HCT116 (cell line): Measurements from ENCODE around the gene SAMD1. TPM values are rescaled to one million over a fixed set of nuclear protein-coding genes. Genes with fewer than 3 reads are reported as not detected.

ENCODE experiments used
- ATAC-seq: fragments of 200-7000 bp; cut with Tn5 transposase; 2 replicates; pipeline ENCODE4 v1.9.1; 2020; ENCODE audit warnings: mild to moderate bottlenecking, moderate library complexity
- BruUV-seq: library from RNA; stranded (reverse); fragments of 400-500 nt; replicated peaks from 2 replicates; lab custom pipeline; 2021; lab: Mats Ljungman, UMichigan
- CTCF ChIA-PET: fragments of 300-600 bp; sonication (Branson Sonifier 250); formaldehyde crosslinking; loops from one replicate; lab custom pipeline; 2021; ENCODE audit warnings: antibody characterized with exemption; lab: Charles Lee
- POLR2A ChIA-PET: fragments of 300-600, 350-600 bp; sonication (Branson Sonifier 250); formaldehyde crosslinking; loops from one replicate; lab custom pipeline; 2021; ENCODE audit warnings: antibody characterized with exemption; lab: Charles Lee
- RAD21 ChIA-PET, 2 experiments: fragments of 300-600 bp; sonication (Branson Sonifier 250); formaldehyde crosslinking; loops; one replicate each; lab custom pipeline; 2023; ENCODE audit warnings: low total read pairs in 2 of 2; ENCODE audit not compliant: uncharacterized antibody in 2 of 2, unreplicated experiment in 2 of 2, low non-redundant PET in 1 of 2; lab: Charles Lee
- DNase-seq: peaks from one replicate; pipeline ENCODE4 v3.0.0-alpha.2; 2010; ENCODE audit warnings: low read depth, low spot score
- H2AFZ ChIP-seq: fragments of 200-600 bp; shearing (Covaris generic), sonication (generic); 2 replicates; pipeline ENCODE4 v1.6.1; 2017; ENCODE audit warnings: low read depth, mixed run types, mixed read lengths, antibody characterized with exemption, low read length; ENCODE audit not compliant: poor library complexity, severe bottlenecking
- H3K27ac ChIP-seq: 2 replicates; pipeline ENCODE4 v1.5.1; 2012; ENCODE audit warnings: low read depth, low read length
- H3K27me3 ChIP-seq: fragments of 200-600 bp; sonication (generic); 2 replicates; pipeline ENCODE4 v1.6.1; 2016; ENCODE audit warnings: mixed run types, low read length, mixed read lengths; ENCODE audit not compliant: insufficient read depth
- H3K36me3 ChIP-seq, 2 experiments: fragments of 200-500 bp in 1 of 2; fragments of 200-600 bp in 1 of 2; sonication (Bioruptor generic) in 1 of 2; sonication (generic) in 1 of 2; 2 replicates each; pipeline versions ENCODE4 v1.5.1 to v1.6.1; 2014 to 2016; ENCODE audit warnings: low read length in 2 of 2, inconsistent platforms in 1 of 2, mixed read lengths in 1 of 2, mixed run types in 1 of 2; ENCODE audit not compliant: insufficient read depth in 2 of 2, control insufficient read depth in 1 of 2
- H3K4me1 ChIP-seq, 2 experiments: fragments of 200-600 bp in 1 of 2; sonication (generic) in 1 of 2; 2 replicates each; pipeline versions ENCODE4 v1.5.1 to v1.6.1; 2012 to 2017; ENCODE audit warnings: low read length in 2 of 2, inconsistent platforms in 1 of 2, mild to moderate bottlenecking in 1 of 2, mixed read lengths in 1 of 2, mixed run types in 1 of 2, moderate library complexity in 1 of 2; ENCODE audit not compliant: insufficient read depth in 2 of 2, control insufficient read depth in 1 of 2
- H3K4me2 ChIP-seq: fragments of 200-600 bp; sonication (generic); 2 replicates; pipeline ENCODE4 v1.6.1; 2017; ENCODE audit warnings: mixed run types, low read length, mixed read lengths
- H3K4me3 ChIP-seq, 2 experiments: fragments of 200-600 bp in 1 of 2; sonication (generic) in 1 of 2; replicated peaks in 1 of 2; 2 replicates each; pipeline ENCODE4 v1.5.1; 2011 to 2016; ENCODE audit warnings: low read length in 2 of 2, control low read depth in 1 of 2, low read depth in 1 of 2, mild to moderate bottlenecking in 1 of 2, mixed read lengths in 1 of 2, mixed run types in 1 of 2
- H3K79me2 ChIP-seq: fragments of 200-600 bp; sonication (generic); 2 replicates; pipeline ENCODE4 v1.6.1; 2017; ENCODE audit warnings: mild to moderate bottlenecking, mixed run types, low read length, moderate library complexity, mixed read lengths; ENCODE audit not compliant: insufficient read depth
- H3K9ac ChIP-seq: fragments of 200-600 bp; sonication (generic); 2 replicates; pipeline ENCODE4 v1.6.1; 2016; ENCODE audit warnings: low read length, mixed read lengths
- H3K9me2 ChIP-seq: fragments of 200-600 bp; sonication (generic), shearing (Covaris generic); 2 replicates; pipeline ENCODE4 v1.6.1; 2017; ENCODE audit warnings: mixed run types, mild to moderate bottlenecking, moderate library complexity; ENCODE audit not compliant: insufficient read depth
- H3K9me3 ChIP-seq, 2 experiments: fragments of 200-500 bp in 1 of 2; fragments of 200-600 bp in 1 of 2; sonication (Bioruptor generic) in 1 of 2; sonication (generic) in 1 of 2; 2 replicates each; pipeline ENCODE4 v1.6.1; 2014 to 2017; ENCODE audit warnings: low read length in 2 of 2, mixed read lengths in 2 of 2, inconsistent platforms in 1 of 2, low read depth in 1 of 2, mild to moderate bottlenecking in 1 of 2, mixed run types in 1 of 2, moderate library complexity in 1 of 2; ENCODE audit not compliant: control insufficient read depth in 1 of 2, insufficient read depth in 1 of 2
- H4K20me1 ChIP-seq: fragments of 200-600 bp; sonication (generic), shearing (Covaris generic); 2 replicates; pipeline ENCODE4 v1.6.1; 2017; ENCODE audit warnings: mixed run types, mild to moderate bottlenecking, moderate library complexity; ENCODE audit not compliant: insufficient read depth
- EGR1 ChIP-seq: IDR thresholded peaks from 2 replicates; pipeline ENCODE4 v1.6.1; 2012; ENCODE audit warnings: low read depth
- POLR2AphosphoS5 ChIP-seq: IDR thresholded peaks from 2 replicates; pipeline ENCODE4 v1.6.1; 2011; ENCODE audit warnings: mild to moderate bottlenecking, low read depth, low read length, moderate library complexity
- ZBTB33 ChIP-seq: IDR thresholded peaks from 2 replicates; pipeline ENCODE4 v1.6.1; 2011; ENCODE audit warnings: mild to moderate bottlenecking, low read length, moderate library complexity; ENCODE audit not compliant: insufficient replicate concordance; ENCODE audit errors: extremely low read depth
- intact Hi-C: fragments of 100-400 bp; cut with micrococcal nuclease; formaldehyde crosslinking; loops from 2 replicates; pipeline ENCODE4 v1.10.0; 2022
- total RNA-seq: library from RNA; stranded (reverse); gene quantifications from one replicate; pipeline ENCODE4 v1.2.1, GENCODE V29; 2021; ENCODE audit not compliant: unreplicated experiment
- TF ChIP-seq, protein P1 (sequence below): IDR thresholded peaks from 2 replicates; pipeline ENCODE4 v1.6.1; 2012; ENCODE audit warnings: low read depth

Gene SAMD1
- total RNA-seq, 1 experiment from 2014 or later = 62.9 TPM

GRCh38 chr19:14117668-14118164 is 27.2 kb upstream of the SAMD1 start, which contains the start of gene PRKACA (continued):
- peak; percentile 44 for TF ChIP-seq ZBTB33
- TF ChIP-seq, all 23 proteins: peak for 4

GRCh38 chr19:14116918-14117578 is 26.5 kb upstream of the SAMD1 start:
- no TSS peak for BruUV-seq
- no peaks in the 10 kb centered on the region for H3K9me2 ChIP-seq
- DNase-seq (no peak), ATAC-seq (peak; percentile 9)
- H2AFZ ChIP-seq = no peak overlapping the region
- peak overlapping the region; percentile 93 for H3K4me2 ChIP-seq
- peak overlapping the region; percentile 69 for H3K9ac ChIP-seq
- POLR2A ChIA-PET = interaction anchor here (0.6 kb wide), 1 partner anchor 12 kb away, joined by 3 read pairs; no protein-coding TSS in a partner anchor
- H3K4me1 ChIP-seq = peaks cover 36 to 47% of the 10 kb centered on the region in 2 experiments
- H3K27me3 ChIP-seq = no peaks in the 10 kb centered on the region
- no peaks in the 10 kb centered on the region for H3K9me3 ChIP-seq
- H3K79me2 ChIP-seq = peaks cover 27% of the 10 kb centered on the region
- H3K36me3 ChIP-seq = peaks cover 2 to 5% of the 10 kb centered on the region in 2 experiments; a peak in 1 of 4 replicates
- H4K20me1 ChIP-seq = no peaks in the 10 kb centered on the region
- H3K27ac ChIP-seq = peak overlapping the region; percentile 55; the same call in 1 of the 2 replicates
- TF ChIP-seq POLR2AphosphoS5 = no peak
- TF ChIP-seq EGR1 = no peak
- TF ChIP-seq, protein P1, sequence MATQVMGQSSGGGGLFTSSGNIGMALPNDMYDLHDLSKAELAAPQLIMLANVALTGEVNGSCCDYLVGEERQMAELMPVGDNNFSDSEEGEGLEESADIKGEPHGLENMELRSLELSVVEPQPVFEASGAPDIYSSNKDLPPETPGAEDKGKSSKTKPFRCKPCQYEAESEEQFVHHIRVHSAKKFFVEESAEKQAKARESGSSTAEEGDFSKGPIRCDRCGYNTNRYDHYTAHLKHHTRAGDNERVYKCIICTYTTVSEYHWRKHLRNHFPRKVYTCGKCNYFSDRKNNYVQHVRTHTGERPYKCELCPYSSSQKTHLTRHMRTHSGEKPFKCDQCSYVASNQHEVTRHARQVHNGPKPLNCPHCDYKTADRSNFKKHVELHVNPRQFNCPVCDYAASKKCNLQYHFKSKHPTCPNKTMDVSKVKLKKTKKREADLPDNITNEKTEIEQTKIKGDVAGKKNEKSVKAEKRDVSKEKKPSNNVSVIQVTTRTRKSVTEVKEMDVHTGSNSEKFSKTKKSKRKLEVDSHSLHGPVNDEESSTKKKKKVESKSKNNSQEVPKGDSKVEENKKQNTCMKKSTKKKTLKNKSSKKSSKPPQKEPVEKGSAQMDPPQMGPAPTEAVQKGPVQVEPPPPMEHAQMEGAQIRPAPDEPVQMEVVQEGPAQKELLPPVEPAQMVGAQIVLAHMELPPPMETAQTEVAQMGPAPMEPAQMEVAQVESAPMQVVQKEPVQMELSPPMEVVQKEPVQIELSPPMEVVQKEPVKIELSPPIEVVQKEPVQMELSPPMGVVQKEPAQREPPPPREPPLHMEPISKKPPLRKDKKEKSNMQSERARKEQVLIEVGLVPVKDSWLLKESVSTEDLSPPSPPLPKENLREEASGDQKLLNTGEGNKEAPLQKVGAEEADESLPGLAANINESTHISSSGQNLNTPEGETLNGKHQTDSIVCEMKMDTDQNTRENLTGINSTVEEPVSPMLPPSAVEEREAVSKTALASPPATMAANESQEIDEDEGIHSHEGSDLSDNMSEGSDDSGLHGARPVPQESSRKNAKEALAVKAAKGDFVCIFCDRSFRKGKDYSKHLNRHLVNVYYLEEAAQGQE = no peak
- intact Hi-C loops = no loop called here
- RAD21 ChIA-PET = no interaction called here
- CTCF ChIA-PET = interaction anchor here (1.0 kb wide), 1 partner anchor 20 kb away, joined by 8 read pairs; the partner anchor contains the start of gene ASF1B
- peak overlapping the region; percentile 72 to 84 for H3K4me3 ChIP-seq
